ENCODE data around the gene TSEN2.
A peak's percentile ranks its signal among the peaks of the same experiment; 100 is the strongest.

TSEN2 gene

DNA sequence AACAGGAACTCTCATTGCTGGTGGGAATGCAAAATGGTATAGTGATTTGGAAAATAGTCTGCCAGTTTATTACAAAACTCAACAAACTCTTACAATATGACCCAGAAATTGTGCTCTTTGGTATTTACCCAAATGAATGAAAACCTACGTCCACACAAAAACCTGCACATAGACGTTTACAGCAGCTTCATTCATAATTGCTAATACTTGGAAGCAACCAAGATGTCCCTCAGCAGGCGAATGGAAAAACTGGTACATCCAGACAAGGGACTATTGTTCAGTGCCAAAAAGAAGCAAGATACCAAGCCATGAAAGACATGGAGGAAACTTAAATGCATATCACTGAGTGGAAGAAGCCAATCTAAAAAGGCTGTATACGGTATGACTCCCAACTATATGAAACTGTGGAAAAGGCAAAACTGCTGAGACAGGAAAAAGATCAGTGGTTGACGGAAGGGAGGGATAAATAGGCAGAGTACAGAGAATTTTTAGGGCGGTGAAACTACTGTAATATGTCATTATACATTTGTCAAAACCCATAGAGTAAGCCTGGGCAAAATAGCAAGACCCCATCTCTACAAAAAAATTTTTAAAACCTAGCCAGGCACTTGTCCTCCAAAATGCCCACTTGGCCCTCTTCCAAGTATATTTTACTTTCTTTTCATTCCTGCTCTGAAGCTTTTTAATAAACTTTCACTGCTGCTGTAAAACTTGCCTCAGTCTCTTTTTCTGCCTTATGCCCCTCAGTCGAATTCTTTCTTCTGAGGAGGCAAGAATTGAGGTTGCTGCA lies 65.9 kb downstream of the TSEN2 start:
- DNase-seq (ENCODE audit: low read depth in 2 of 2), result no peak

DNA sequence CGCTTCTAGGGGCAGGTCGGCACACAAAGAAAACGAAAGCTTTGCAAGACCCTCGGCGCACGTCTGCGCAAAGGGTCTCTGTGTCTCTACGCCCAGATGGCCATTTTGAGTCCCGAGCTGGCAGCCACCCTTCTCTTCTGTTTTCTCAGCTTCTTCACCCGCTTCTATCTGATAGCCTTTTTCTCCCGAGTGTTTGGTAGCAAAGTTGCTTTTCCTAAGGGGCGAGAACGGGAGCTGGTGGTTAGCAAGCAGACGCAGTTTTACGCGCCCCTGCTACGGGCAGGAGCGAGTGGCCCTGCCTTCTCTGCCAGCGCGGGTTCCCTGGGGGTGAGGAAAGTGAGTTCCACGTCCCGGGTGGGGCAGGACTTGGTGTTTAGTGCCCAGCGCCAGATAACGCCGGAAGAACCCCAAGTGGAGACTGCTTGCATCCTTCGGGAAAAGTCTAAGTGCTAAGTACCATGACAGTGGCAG lies 69.7 kb downstream of the TSEN2 start:
- DNase-seq (ENCODE audit: low read depth in 2 of 2), result no peak

DNA sequence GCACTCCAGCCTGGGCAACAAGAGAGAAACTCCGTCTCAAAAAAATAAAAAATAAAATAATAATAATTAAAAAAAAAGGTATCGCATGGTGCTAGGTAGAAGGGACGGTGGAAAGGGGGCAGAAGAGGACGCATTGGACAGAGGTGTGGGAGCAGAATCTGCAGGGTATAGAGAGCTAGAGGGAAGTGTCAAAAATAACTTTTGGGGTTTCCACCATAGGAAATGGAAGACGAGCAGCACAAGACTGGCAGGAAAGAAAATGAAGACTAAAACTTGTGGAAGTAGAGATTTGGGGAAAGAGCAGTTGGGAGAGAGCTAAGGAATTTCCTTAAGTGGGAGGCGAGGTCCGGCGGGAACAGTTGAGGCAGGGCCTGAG lies 72.0 kb downstream of the TSEN2 start:
- DNase-seq (ENCODE audit: low read depth in 2 of 2), result no peak

DNA sequence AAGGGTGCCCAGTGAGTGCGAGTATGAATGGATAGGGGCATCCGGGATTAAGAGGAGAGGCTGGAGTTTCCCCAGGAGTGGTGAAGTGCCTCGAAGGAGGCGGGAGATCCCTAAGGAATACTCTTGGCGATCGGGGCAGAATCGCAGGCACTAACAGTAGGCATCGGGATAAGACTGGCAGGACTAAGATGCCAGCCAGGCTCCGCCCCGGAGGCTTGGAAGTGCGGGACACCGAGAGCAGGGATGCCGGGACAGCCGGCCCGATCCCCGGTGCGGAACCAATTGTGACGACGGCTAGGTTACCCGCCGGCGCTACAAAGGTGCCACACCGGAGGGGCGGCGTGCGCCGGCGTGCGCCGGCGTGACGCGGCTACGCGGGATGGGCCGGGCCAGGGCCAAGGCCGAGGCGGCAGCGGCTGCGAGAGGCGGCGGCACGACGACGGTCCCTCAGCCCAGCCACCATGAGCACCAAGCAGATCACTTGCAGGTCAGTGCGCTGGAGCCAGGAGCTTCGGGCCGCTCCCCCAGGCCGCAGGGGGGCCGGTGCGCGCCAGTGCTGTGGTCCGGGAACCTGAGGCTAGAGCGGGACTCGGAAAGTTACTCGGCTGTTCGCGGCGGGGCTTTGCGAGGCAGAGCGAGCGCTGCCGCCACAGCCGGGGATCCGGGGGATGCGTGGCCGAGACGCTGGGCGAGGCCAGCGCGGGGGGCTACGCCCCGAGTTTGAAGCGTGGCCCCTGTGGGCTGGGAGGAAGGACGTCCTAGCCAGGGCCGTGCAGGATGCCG lies 72.6 kb downstream of the TSEN2 start, which contains the start of gene MKRN2:
TSS of gene MKRN2 (plus strand) at position 398 of the 783 bp plus-strand sequence. CDS start at position 462, 64 bp downstream.
- DNase-seq (ENCODE audit: low read depth in 2 of 2), result peak; percentile 61 to 77

DNA sequence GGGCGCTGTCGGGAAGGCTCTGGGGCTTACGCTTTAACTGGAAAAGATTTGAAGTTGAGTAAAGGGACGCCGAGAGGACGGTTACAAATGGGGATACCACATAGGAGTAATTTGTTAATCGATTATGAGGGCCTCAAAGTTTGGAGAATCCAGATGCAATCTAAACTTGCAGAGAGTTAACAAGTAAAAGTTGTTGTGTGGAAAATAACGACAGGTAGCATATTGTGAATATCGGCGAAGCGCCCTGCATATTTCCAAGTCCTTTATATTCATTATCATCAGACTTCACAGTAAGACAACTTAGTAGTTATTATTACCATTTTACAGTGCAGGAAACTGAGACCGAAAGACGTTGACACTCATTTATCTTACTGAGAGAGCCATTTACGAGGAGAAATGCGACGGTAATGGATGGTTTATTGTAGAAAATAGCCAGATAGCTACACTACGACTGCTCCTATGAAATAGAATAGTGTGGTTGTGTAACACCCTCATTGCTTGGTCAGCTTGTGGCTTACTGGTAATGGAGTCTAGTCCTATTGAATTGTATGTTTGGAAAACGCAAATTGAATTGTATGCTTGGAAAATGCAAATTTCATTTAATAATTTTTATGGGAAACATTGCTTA lies 73.3 kb downstream of the TSEN2 start:
- DNase-seq (ENCODE audit: low read depth in 2 of 2), result no peak

- no peak for DNase-seq (ENCODE audit: low read depth in 2 of 2)
Measured at GRCh38 chr3:12558706-12559105, 74.4 kb downstream of the TSEN2 start.

DNA sequence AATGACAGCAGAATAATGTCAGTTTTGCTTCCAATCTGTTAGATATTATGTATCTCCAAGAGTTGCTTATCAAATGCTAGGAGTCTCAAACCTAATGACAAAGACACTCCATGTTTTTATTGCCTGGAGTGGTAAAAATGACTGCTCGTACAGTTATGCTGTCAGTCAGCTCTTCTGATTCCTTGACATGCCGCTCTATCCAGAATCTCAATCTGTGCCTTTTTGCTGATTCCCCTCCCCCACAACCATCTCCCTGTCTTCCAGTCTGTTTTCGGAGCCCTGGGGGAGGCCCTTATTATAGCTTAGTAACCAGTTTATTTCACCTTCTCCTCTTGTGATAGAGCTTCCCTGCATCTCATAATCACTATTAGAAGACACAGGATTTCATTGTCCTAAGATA lies 75.2 kb downstream of the TSEN2 start:
- no peak for DNase-seq (ENCODE audit: low read depth in 2 of 2)

DNA sequence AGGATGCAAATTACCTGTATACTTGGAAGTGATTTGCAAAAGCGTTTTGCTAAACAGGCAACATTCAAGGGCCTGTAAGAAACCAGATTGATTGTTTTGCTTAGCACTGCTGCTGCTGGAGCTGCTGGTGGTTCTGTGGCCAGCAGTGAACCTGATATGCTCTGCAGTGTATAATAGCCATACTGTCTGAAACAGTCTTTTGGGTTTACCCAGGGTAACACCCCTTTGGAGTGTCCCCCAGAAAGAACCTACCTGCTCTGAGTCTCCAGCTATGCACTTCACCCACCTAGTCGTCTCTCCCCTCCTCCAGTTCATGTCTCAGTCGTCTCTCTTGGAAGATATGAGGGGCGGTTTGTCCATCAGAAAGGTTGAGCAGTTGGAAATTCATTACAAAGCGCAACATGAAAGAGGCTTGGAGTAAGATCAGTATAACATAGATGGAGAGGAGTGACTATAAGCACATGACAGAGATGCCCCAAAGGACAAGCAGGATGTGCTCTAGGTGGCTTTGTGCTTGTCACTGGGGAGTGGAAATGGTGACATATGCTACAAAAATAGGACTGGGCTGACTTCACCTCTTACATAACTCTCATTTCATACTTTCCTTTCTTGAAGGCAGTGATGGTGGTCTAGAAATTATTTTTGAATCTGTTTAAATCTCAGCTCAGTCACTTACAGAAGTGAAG lies 76.4 kb downstream of the TSEN2 start:
- DNase-seq (ENCODE audit: low read depth in 2 of 2), result no peak

GRCh38 chr3:12561397-12561796 lies 77.1 kb downstream of the TSEN2 start:
- DNase-seq (ENCODE audit: low read depth in 2 of 2), result no peak

DNA sequence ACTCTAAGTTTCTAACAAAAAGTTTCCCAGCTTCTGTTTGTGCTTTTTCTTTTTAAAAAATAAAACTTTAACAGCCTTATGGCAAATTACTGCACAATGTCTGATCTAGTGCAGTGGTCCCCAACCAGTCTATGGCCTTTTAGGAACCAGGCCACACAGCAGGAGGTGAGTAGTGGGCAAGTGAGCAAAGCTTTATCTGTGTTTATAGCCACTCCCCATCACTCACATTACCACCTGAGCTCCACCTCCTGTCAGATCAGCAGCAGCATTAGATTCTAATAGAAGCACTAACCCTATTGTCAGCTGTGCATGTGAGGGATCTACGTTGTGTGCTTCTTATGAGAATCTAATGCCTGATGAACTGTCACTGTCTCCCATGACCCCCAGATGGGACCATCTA lies 78.2 kb downstream of the TSEN2 start:
- DNase-seq (ENCODE audit: low read depth in 2 of 2), result no peak

DNA sequence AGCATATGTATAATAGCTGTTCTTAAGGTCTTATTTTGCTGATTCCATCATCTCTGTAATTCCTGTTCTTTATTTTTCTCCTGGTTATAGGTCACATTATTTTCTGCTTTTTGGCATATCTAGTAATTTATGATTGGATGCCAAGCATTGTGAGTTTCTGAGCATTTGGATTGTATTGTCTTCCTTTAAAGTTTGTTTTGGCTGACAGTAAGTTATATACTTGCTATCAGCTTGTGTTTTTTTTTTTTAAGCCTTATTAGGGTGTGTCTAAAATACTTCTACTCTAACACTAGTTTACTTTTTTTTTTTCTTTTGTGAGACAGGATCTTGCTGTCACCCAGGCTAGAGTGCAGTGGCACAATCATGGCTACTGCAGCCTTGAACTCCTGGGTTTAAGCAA lies 82.7 kb downstream of the TSEN2 start:
- DNase-seq (ENCODE audit: low read depth in 2 of 2), result no peak

DNA sequence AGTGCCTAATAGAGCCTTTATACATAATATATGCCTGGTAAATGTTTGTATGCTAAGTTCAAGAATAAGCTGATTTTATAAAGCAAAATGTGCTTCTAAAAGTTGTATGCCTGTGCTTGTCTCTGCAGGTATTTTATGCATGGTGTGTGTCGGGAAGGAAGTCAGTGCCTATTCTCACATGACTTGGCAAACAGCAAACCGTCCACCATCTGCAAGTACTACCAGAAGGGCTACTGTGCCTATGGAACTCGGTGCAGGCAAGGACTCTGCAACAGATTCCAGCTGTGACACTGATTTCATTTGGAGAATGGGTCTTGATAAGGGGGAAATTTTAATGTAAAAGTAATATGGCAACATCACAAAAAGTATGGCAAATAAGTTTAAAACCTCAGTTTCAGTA lies 84.5 kb downstream of the TSEN2 start:
- DNase-seq (ENCODE audit: low read depth in 2 of 2), result no peak

GRCh38 chr3:12569836-12570235 lies 85.6 kb downstream of the TSEN2 start:
- DNase-seq (ENCODE audit: low read depth in 2 of 2), result no peak

DNA sequence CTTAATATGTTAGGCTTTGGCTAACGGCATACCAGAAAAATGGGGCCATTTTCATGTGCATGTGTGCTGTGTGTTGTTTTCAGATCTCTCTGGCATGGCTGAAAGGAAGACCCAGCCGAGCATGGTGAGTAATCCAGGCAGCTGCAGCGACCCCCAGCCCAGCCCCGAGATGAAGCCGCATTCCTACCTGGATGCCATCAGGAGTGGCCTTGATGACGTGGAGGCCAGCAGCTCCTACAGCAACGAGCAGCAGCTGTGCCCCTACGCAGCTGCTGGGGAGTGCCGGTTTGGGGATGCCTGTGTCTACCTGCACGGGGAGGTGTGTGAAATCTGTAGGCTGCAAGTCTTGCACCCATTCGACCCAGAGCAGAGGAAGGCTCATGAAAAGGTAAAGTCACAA lies 87.7 kb downstream of the TSEN2 start:
- no peak for DNase-seq (ENCODE audit: low read depth in 2 of 2)

GRCh38 chr3:12574131-12574530 lies 89.9 kb downstream of the TSEN2 start:
- no peak for DNase-seq (ENCODE audit: low read depth in 2 of 2)

- DNase-seq (ENCODE audit: low read depth in 2 of 2), result no peak
Measured at GRCh38 chr3:12574661-12575060, 90.4 kb downstream of the TSEN2 start.

DNA sequence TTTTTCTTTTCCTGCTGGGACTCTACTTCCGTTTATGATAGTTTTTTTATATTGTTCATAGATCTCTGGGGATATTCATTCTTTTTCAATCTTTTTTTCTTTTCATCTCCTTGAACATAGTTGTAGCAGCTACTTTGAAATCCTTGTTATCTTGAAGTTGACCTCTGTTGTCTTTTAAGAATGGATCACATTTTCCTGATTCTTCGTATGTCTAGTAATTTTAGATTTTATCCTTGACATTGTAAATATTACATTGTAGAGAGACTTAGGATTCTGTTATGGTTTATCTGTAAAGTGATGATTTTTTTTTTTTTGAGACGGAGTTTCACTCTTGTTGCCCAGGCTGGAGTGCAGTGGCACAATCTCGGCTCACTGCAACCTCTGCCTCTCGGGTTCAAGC lies 93.1 kb downstream of the TSEN2 start:
- DNase-seq (ENCODE audit: low read depth in 2 of 2), result no peak

GRCh38 chr3:12578742-12579141 lies 94.5 kb downstream of the TSEN2 start:
- DNase-seq (ENCODE audit: low read depth in 2 of 2), result no peak

DNA sequence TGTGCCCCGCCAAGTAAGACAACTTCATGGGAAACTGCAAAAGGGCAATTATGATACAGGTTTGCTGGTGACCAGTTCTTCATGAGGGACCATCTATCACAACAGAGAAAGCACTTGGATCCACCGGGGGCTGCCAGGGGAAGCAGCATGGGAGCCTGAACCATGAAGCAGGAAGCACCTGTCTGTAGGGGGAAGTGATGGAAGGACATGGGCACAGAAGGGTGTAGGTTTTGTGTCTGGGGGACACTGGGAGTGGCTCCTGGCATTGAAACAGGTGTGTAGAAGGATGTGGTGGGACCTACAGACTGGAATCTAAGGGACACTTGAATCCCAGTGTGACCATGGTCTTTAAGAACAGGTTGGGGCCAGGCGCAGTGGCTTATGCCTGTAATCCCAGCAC lies 95.2 kb downstream of the TSEN2 start:
- no peak for DNase-seq (ENCODE audit: low read depth in 2 of 2)

DNA sequence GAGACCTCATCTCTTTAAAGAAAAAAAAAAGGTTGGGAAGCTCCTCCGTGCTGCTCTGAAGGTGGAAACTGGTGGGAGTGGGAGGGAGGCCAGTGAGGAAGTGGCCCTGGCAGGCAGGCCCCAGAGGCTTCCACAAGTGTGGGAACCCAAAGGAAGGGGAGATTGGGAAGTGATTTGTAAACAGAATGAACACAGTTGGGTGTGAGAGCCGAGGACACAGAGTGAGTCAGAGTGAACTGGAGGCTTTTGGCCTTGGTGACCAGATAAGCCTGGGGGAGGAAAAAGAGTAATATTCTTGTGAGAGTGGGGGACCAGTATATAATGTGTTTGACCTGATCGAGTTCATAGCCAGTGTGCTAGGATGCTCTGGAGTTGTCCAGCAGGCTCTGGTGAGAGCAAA lies 95.6 kb downstream of the TSEN2 start:
- DNase-seq (ENCODE audit: low read depth in 2 of 2), result no peak

GRCh38 chr3:12582730-12583129 lies 98.5 kb downstream of the TSEN2 start:
- no peak for DNase-seq (ENCODE audit: low read depth in 2 of 2)
